ENCODE measurements around the gene KCTD17. TPM values are rescaled to one million over a fixed set of nuclear protein-coding genes. Genes with fewer than 3 reads are reported as not detected.

KCTD17 gene
- total RNA-seq, 1 donor from 2014 or later, result 11.0 TPM

GRCh38 chr22:37058917-37059701 is 7.6 kb downstream of the KCTD17 start:
- Histone ChIP-seq H3K36me3 (ENCODE audit: control insufficient read depth in 3 of 3, insufficient read depth in 3 of 3, low read length in 3 of 3) (peaks cover 0 to 10% (median 4%) of the 10 kb centered on the region in 3 donors), H3K4me3 (ENCODE audit: low read length in 3 of 3) (no peak overlapping the region)

GRCh38 chr22:37059876-37060449 is 8.4 kb downstream of the KCTD17 start:
- Histone ChIP-seq H3K4me3 (ENCODE audit: low read length in 3 of 3) (no peak overlapping the region), H3K27ac (ENCODE audit: low read depth, low read length) (no peak overlapping the region), H3K4me1 (ENCODE audit: control insufficient read depth in 3 of 3, insufficient read depth in 3 of 3, low read length in 3 of 3) (no peaks in the 10 kb centered on the region), H3K36me3 (ENCODE audit: control insufficient read depth in 3 of 3, insufficient read depth in 3 of 3, low read length in 3 of 3) (peaks cover 0 to 10% (median 4%) of the 10 kb centered on the region in 3 donors), H3K9me3 (ENCODE audit: control insufficient read depth in 3 of 3, low read length in 3 of 3) (no peaks in the 10 kb centered on the region), H3K9ac (ENCODE audit: low read depth in 1 of 3, low read length in 3 of 3) (no peak overlapping the region), H3K27me3 (ENCODE audit: control insufficient read depth in 3 of 3, insufficient read depth in 3 of 3, low read length in 3 of 3) (peaks cover 0 to 5% (median 4%) of the 10 kb centered on the region in 3 donors)

More at GRCh38 chr22:37058917-37059701, 7.6 kb downstream of the KCTD17 start:
- Histone ChIP-seq H3K27me3 (ENCODE audit: control insufficient read depth in 3 of 3, insufficient read depth in 3 of 3, low read length in 3 of 3) (peaks cover 0 to 5% (median 4%) of the 10 kb centered on the region in 3 donors), H3K4me1 (ENCODE audit: control insufficient read depth in 3 of 3, insufficient read depth in 3 of 3, low read length in 3 of 3) (no peaks in the 10 kb centered on the region), H3K9ac (ENCODE audit: low read depth in 1 of 3, low read length in 3 of 3) (no peak overlapping the region), H3K9me3 (ENCODE audit: control insufficient read depth in 3 of 3, low read length in 3 of 3) (no peaks in the 10 kb centered on the region), H3K27ac (ENCODE audit: low read depth, low read length) (no peak overlapping the region)

- H3K36me3 ChIP-seq (ENCODE audit: control insufficient read depth in 3 of 3, insufficient read depth in 3 of 3, low read length in 3 of 3), result peaks cover 0 to 7% (median 4%) of the 10 kb centered on the region in 3 donors
- H3K4me3 ChIP-seq (ENCODE audit: low read length in 3 of 3), result no peak overlapping the region
These were observed 9.5 kb downstream of the KCTD17 start for GRCh38 chr22:37060801-37061610.

GRCh38 chr22:37061611-37062375 is 10.3 kb downstream of the KCTD17 start:
- Histone ChIP-seq H3K27me3 (ENCODE audit: control insufficient read depth in 3 of 3, insufficient read depth in 3 of 3, low read length in 3 of 3) (peaks cover 4 to 11% (median 5%) of the 10 kb centered on the region in 3 donors), H3K36me3 (ENCODE audit: control insufficient read depth in 3 of 3, insufficient read depth in 3 of 3, low read length in 3 of 3) (peaks cover 0 to 6% (median 2%) of the 10 kb centered on the region in 3 donors), H3K27ac (ENCODE audit: low read depth, low read length) (no peak overlapping the region), H3K9me3 (ENCODE audit: control insufficient read depth in 3 of 3, low read length in 3 of 3) (no peaks in the 10 kb centered on the region), H3K4me3 (ENCODE audit: low read length in 3 of 3) (no peak overlapping the region), H3K4me1 (ENCODE audit: control insufficient read depth in 3 of 3, insufficient read depth in 3 of 3, low read length in 3 of 3) (no peaks in the 10 kb centered on the region), H3K9ac (ENCODE audit: low read depth in 1 of 3, low read length in 3 of 3) (no peak overlapping the region)

More at GRCh38 chr22:37060801-37061610, 9.5 kb downstream of the KCTD17 start:
- Histone ChIP-seq H3K4me1 (ENCODE audit: control insufficient read depth in 3 of 3, insufficient read depth in 3 of 3, low read length in 3 of 3) (no peaks in the 10 kb centered on the region), H3K27ac (ENCODE audit: low read depth, low read length) (no peak overlapping the region), H3K9ac (ENCODE audit: low read depth in 1 of 3, low read length in 3 of 3) (no peak overlapping the region), H3K9me3 (ENCODE audit: control insufficient read depth in 3 of 3, low read length in 3 of 3) (no peaks in the 10 kb centered on the region), H3K27me3 (ENCODE audit: control insufficient read depth in 3 of 3, insufficient read depth in 3 of 3, low read length in 3 of 3) (peaks cover 5 to 6% (median 5%) of the 10 kb centered on the region in 3 donors)

GRCh38 chr22:37062376-37062675 is 10.8 kb downstream of the KCTD17 start:
- no peak overlapping the region for H3K4me3 ChIP-seq (ENCODE audit: low read length in 3 of 3)
- peaks cover 4 to 11% (median 5%) of the 10 kb centered on the region in 3 donors for H3K27me3 ChIP-seq (ENCODE audit: control insufficient read depth in 3 of 3, insufficient read depth in 3 of 3, low read length in 3 of 3)
- no peaks in the 10 kb centered on the region for H3K4me1 ChIP-seq (ENCODE audit: control insufficient read depth in 3 of 3, insufficient read depth in 3 of 3, low read length in 3 of 3)
- H3K9ac ChIP-seq (ENCODE audit: low read depth in 1 of 3, low read length in 3 of 3), result no peak overlapping the region
- H3K27ac ChIP-seq (ENCODE audit: low read depth, low read length), result no peak overlapping the region
- H3K9me3 ChIP-seq (ENCODE audit: control insufficient read depth in 3 of 3, low read length in 3 of 3), result no peaks in the 10 kb centered on the region
- peaks cover 0 to 5% (median 2%) of the 10 kb centered on the region in 3 donors for H3K36me3 ChIP-seq (ENCODE audit: control insufficient read depth in 3 of 3, insufficient read depth in 3 of 3, low read length in 3 of 3)

GRCh38 chr22:37062702-37063381 is 11.3 kb downstream of the KCTD17 start:
- Histone ChIP-seq H3K9me3 (ENCODE audit: control insufficient read depth in 3 of 3, low read length in 3 of 3) (no peaks in the 10 kb centered on the region), H3K9ac (ENCODE audit: low read depth in 1 of 3, low read length in 3 of 3) (no peak overlapping the region), H3K27ac (ENCODE audit: low read depth, low read length) (no peak overlapping the region), H3K36me3 (ENCODE audit: control insufficient read depth in 3 of 3, insufficient read depth in 3 of 3, low read length in 3 of 3) (peaks cover 0 to 2% (median 0%) of the 10 kb centered on the region in 3 donors), H3K27me3 (ENCODE audit: control insufficient read depth in 3 of 3, insufficient read depth in 3 of 3, low read length in 3 of 3) (peaks cover 8 to 16% (median 10%) of the 10 kb centered on the region in 3 donors), H3K4me3 (ENCODE audit: low read length in 3 of 3) (no peak overlapping the region), H3K4me1 (ENCODE audit: control insufficient read depth in 3 of 3, insufficient read depth in 3 of 3, low read length in 3 of 3) (no peaks in the 10 kb centered on the region)

GRCh38 chr22:37063431-37064420 is 12.2 kb downstream of the KCTD17 start:
- no peak overlapping the region for H3K9ac ChIP-seq (ENCODE audit: low read depth in 1 of 3, low read length in 3 of 3)
- H3K27ac ChIP-seq (ENCODE audit: low read depth, low read length), result no peak overlapping the region

GRCh38 chr22:37064553-37064952 is 13.0 kb downstream of the KCTD17 start:
- H3K9ac ChIP-seq (ENCODE audit: low read depth in 1 of 3, low read length in 3 of 3), result no peak overlapping the region
- H3K4me3 ChIP-seq (ENCODE audit: low read length in 3 of 3), result no peak overlapping the region
- H3K4me1 ChIP-seq (ENCODE audit: control insufficient read depth in 3 of 3, insufficient read depth in 3 of 3, low read length in 3 of 3), result no peaks in the 10 kb centered on the region
- no peak overlapping the region for H3K27ac ChIP-seq (ENCODE audit: low read depth, low read length)
- peaks cover 24 to 32% (median 27%) of the 10 kb centered on the region in 3 donors for H3K27me3 ChIP-seq (ENCODE audit: control insufficient read depth in 3 of 3, insufficient read depth in 3 of 3, low read length in 3 of 3)
- H3K9me3 ChIP-seq (ENCODE audit: control insufficient read depth in 3 of 3, low read length in 3 of 3), result no peaks in the 10 kb centered on the region
- H3K36me3 ChIP-seq (ENCODE audit: control insufficient read depth in 3 of 3, insufficient read depth in 3 of 3, low read length in 3 of 3), result peaks cover 0 to 2% (median 0%) of the 10 kb centered on the region in 3 donors

More at GRCh38 chr22:37063431-37064420, 12.2 kb downstream of the KCTD17 start:
- Histone ChIP-seq H3K4me1 (ENCODE audit: control insufficient read depth in 3 of 3, insufficient read depth in 3 of 3, low read length in 3 of 3) (no peaks in the 10 kb centered on the region), H3K9me3 (ENCODE audit: control insufficient read depth in 3 of 3, low read length in 3 of 3) (no peaks in the 10 kb centered on the region), H3K27me3 (ENCODE audit: control insufficient read depth in 3 of 3, insufficient read depth in 3 of 3, low read length in 3 of 3) (peaks cover 17 to 25% (median 19%) of the 10 kb centered on the region in 3 donors), H3K36me3 (ENCODE audit: control insufficient read depth in 3 of 3, insufficient read depth in 3 of 3, low read length in 3 of 3) (peaks cover 0 to 2% (median 0%) of the 10 kb centered on the region in 3 donors), H3K4me3 (ENCODE audit: low read length in 3 of 3) (no peak overlapping the region)
